ENCODE data around the gene GOSR1.

- TF ChIP-seq CTCF (IDR thresholded peaks at IDR 0.05) (no peak), RAD21 (IDR thresholded peaks at IDR 0.05; ENCODE audit: low read length) (no peak), EP300 (IDR thresholded peaks at IDR 0.05; ENCODE audit: borderline replicate concordance in 1 of 2, low read depth in 1 of 2, low read length in 1 of 2) (no peak), MXI1 (IDR thresholded peaks at IDR 0.05; ENCODE audit: low read depth, low read length) (no peak), TCF12 (IDR thresholded peaks at IDR 0.05) (no peak), NRF1 (IDR thresholded peaks at IDR 0.05; ENCODE audit: low read depth, low read length) (no peak), GATA2 (CRISPR knock-in tag; IDR thresholded peaks at IDR 0.05) (no peak), GABPA (IDR thresholded peaks at IDR 0.05; ENCODE audit: low read depth) (no peak), TAF1 (IDR thresholded peaks at IDR 0.05; ENCODE audit: borderline replicate concordance, low read depth, low read length) (no peak), IRF3 (IDR thresholded peaks at IDR 0.05; ENCODE audit: low read depth, low read length) (no peak), POLR2AphosphoS5 (IDR thresholded peaks at IDR 0.05; ENCODE audit: low read depth, low read length) (no peak), SMC3 (IDR thresholded peaks at IDR 0.05; ENCODE audit: low read depth, low read length) (no peak)
- TF ChIP-seq, protein P1, sequence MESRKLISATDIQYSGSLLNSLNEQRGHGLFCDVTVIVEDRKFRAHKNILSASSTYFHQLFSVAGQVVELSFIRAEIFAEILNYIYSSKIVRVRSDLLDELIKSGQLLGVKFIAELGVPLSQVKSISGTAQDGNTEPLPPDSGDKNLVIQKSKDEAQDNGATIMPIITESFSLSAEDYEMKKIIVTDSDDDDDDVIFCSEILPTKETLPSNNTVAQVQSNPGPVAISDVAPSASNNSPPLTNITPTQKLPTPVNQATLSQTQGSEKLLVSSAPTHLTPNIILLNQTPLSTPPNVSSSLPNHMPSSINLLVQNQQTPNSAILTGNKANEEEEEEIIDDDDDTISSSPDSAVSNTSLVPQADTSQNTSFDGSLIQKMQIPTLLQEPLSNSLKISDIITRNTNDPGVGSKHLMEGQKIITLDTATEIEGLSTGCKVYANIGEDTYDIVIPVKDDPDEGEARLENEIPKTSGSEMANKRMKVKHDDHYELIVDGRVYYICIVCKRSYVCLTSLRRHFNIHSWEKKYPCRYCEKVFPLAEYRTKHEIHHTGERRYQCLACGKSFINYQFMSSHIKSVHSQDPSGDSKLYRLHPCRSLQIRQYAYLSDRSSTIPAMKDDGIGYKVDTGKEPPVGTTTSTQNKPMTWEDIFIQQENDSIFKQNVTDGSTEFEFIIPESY (IDR thresholded peaks at IDR 0.05; ENCODE audit: borderline replicate concordance, low read depth): no peak
- TF ChIP-seq, protein P2, sequence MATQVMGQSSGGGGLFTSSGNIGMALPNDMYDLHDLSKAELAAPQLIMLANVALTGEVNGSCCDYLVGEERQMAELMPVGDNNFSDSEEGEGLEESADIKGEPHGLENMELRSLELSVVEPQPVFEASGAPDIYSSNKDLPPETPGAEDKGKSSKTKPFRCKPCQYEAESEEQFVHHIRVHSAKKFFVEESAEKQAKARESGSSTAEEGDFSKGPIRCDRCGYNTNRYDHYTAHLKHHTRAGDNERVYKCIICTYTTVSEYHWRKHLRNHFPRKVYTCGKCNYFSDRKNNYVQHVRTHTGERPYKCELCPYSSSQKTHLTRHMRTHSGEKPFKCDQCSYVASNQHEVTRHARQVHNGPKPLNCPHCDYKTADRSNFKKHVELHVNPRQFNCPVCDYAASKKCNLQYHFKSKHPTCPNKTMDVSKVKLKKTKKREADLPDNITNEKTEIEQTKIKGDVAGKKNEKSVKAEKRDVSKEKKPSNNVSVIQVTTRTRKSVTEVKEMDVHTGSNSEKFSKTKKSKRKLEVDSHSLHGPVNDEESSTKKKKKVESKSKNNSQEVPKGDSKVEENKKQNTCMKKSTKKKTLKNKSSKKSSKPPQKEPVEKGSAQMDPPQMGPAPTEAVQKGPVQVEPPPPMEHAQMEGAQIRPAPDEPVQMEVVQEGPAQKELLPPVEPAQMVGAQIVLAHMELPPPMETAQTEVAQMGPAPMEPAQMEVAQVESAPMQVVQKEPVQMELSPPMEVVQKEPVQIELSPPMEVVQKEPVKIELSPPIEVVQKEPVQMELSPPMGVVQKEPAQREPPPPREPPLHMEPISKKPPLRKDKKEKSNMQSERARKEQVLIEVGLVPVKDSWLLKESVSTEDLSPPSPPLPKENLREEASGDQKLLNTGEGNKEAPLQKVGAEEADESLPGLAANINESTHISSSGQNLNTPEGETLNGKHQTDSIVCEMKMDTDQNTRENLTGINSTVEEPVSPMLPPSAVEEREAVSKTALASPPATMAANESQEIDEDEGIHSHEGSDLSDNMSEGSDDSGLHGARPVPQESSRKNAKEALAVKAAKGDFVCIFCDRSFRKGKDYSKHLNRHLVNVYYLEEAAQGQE (IDR thresholded peaks at IDR 0.05; ENCODE audit: low read depth, low read length): no peak
These were observed 537 bp downstream of the GOSR1 start for GRCh38 chr17:30477774-30478115.
